Measurements from ENCODE around the gene SPDYC. TPM values are rescaled to one million over a fixed set of nuclear protein-coding genes. Genes with fewer than 3 reads are reported as not detected.

The SPDYC gene
- total and polyA plus RNA-seq, 9 of the 15 experiments (the other 6 are each of a cell fraction or from before 2014, with no cell fraction given): 4.4 to 18.8 (median 9.2) TPM

DNA sequence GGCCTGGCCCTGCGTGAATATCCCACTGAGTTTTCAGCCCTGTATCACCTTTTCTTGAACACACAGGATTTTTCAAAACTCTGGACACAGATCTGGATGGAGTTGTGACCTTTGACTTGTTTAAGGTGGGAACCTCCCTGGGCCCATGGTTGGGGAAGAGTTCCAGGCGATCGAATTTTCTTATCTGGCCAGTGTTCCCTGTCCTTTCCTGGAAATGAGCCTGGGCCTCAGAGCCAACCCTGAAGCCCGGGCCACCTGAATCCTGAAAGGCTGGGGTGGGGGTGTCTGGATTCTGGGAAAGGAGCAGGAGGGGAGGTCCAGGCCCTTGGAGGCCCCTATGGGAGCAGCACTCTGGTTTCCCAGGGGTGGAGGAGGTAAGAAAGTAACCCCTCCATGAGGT, 40.7 kb downstream of the SPDYC start:
- no peak overlapping the region for H3K27ac ChIP-seq (ENCODE audit: extremely low read depth, low read depth, low read length)
- no peak overlapping the region for H3K4me2 ChIP-seq (ENCODE audit: insufficient read depth, low read length)
- no peaks in the 10 kb centered on the region for H3K79me2 ChIP-seq (ENCODE audit: control insufficient read depth, insufficient read depth, low read length)
- ChIA-PET POLR2A (interaction anchor here (0.5 to 1.3 kb wide), 7 partner anchors 10 to 291 kb away, joined by 3 to 4 read pairs (median 3); partner anchors contain the start of gene CAPN1), CTCF (ENCODE audit: low intra/inter-chr PET ratio) (interaction anchor here (0.5 kb wide), 1 partner anchor 300 kb away, joined by 7 read pairs; no protein-coding TSS in a partner anchor)
- no peak overlapping the region for H3K4me3 ChIP-seq
- WGBS (ENCODE audit: insufficient coverage, low coverage, missing lambda C conversion rate): 39% methylated on average over 4 of the region's 4 CpGs
- no TSS peak for BruUV-seq (replicated peaks)
- no peaks in the 10 kb centered on the region for H3K27me3 ChIP-seq (ENCODE audit: control insufficient read depth in 2 of 2, insufficient read depth in 2 of 2, low read length in 2 of 2)
- intact Hi-C loops (cut with micrococcal nuclease) (no loop called here), in situ Hi-C loops (cut with MboI) (no loop called here)
- no peak for TF ChIP-seq ESRRA (IDR thresholded peaks at IDR 0.05; ENCODE audit: borderline replicate concordance, low read depth)
- TF ChIP-seq, protein P1, sequence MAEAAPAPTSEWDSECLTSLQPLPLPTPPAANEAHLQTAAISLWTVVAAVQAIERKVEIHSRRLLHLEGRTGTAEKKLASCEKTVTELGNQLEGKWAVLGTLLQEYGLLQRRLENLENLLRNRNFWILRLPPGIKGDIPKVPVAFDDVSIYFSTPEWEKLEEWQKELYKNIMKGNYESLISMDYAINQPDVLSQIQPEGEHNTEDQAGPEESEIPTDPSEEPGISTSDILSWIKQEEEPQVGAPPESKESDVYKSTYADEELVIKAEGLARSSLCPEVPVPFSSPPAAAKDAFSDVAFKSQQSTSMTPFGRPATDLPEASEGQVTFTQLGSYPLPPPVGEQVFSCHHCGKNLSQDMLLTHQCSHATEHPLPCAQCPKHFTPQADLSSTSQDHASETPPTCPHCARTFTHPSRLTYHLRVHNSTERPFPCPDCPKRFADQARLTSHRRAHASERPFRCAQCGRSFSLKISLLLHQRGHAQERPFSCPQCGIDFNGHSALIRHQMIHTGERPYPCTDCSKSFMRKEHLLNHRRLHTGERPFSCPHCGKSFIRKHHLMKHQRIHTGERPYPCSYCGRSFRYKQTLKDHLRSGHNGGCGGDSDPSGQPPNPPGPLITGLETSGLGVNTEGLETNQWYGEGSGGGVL (CRISPR knock-in tag; IDR thresholded peaks at IDR 0.05): no peak
- TF ChIP-seq ZBTB9 (CRISPR knock-in tag; IDR thresholded peaks at IDR 0.05): no peak
- no peak for TF ChIP-seq MAFF (IDR thresholded peaks at IDR 0.05; ENCODE audit: low read length)
- TF ChIP-seq ZKSCAN8 (CRISPR knock-in tag; IDR thresholded peaks at IDR 0.05): no peak
- FAIRE-seq (no peak), ATAC-seq (no peak), DNase-seq (ENCODE audit: extremely low read depth in 1 of 4, low spot score in 3 of 4) (no peak)
- peaks cover 13 to 50% of the 10 kb centered on the region in 2 experiments; a peak in 4 of 5 replicates for H3K4me1 ChIP-seq (replicated peaks in 1 of 2; ENCODE audit: control insufficient read depth in 2 of 2, insufficient read depth in 2 of 2, low read length in 2 of 2)
- H3K9ac ChIP-seq (ENCODE audit: insufficient read depth in 1 of 2, low read depth in 2 of 2, low read length in 2 of 2): peak overlapping the region in 1 of 2 experiments; percentile 43; a peak in 1 of 4 replicates
- H3K9me1 ChIP-seq (ENCODE audit: control insufficient read depth, insufficient read depth, low read length): peaks cover 2% of the 10 kb centered on the region
- peaks cover 59% of the 10 kb centered on the region; the same call in 2 of the 3 replicates for H3K36me3 ChIP-seq (ENCODE audit: control insufficient read depth, insufficient read depth, low read length)
- H3K9me3 ChIP-seq (replicated peaks; ENCODE audit: control insufficient read depth, insufficient read depth, low read depth, low read length): no peaks in the 10 kb centered on the region
- no peaks in the 10 kb centered on the region for H4K20me1 ChIP-seq (replicated peaks; ENCODE audit: control insufficient read depth, insufficient read depth, low read length)
- H2AFZ ChIP-seq (ENCODE audit: low read depth, low read length): no peak overlapping the region
